Transverse colon (tissue), 4 donors: ENCODE measurements around the gene ZNF385D. TPM values are rescaled to one million over a fixed set of nuclear protein-coding genes. Genes with fewer than 3 reads are reported as not detected.

Experiments used
- DNase-seq: peaks from one replicate; pipeline ENCODE4 v3.0.0-alpha.2; 2019
- H3K27ac ChIP-seq, 4 donors: fragments of 200-600 bp; sonication (generic); 2 replicates each; pipeline ENCODE4 v1.5.1; 2016 to 2018; ENCODE audit warnings: inconsistent platforms in 4 of 4
- H3K27me3 ChIP-seq: fragments of 200-600 bp; sonication (generic); 2 replicates; pipeline ENCODE4 v1.5.1; 2017; ENCODE audit warnings: inconsistent platforms
- H3K36me3 ChIP-seq, 4 donors: fragments of 200-600 bp; sonication (generic); 2 replicates each; pipeline ENCODE4 v1.5.1; 2017 to 2019; ENCODE audit warnings: inconsistent platforms in 4 of 4
- H3K4me1 ChIP-seq, 4 donors: fragments of 200-600 bp; sonication (generic); 2 replicates each; pipeline ENCODE4 v1.5.1; 2017 to 2020; ENCODE audit warnings: inconsistent platforms in 4 of 4
- H3K4me3 ChIP-seq, 4 donors: fragments of 200-600 bp; sonication (generic); 1 replicate in 1 of 4; 2 replicates in 3 of 4; pipeline versions ENCODE4 v1.5.1 to v1.6.1; 2017 to 2019; ENCODE audit warnings: inconsistent platforms in 4 of 4
- H3K9me3 ChIP-seq, 2 donors: fragments of 200-600 bp; sonication (generic); 2 replicates each; pipeline ENCODE4 v1.5.1; 2017 to 2019; ENCODE audit warnings: inconsistent platforms in 2 of 2
- CTCF ChIP-seq, 5 experiments: fragments of 200-600 bp in 3 of 5; fragments of 450-650 bp in 2 of 5; sonication (generic) in 3 of 5; IDR thresholded peaks; 1 replicate in 2 of 5; 2 replicates in 3 of 5; pipeline ENCODE4 v1.5.1; 2016 to 2017; ENCODE audit warnings: antibody characterized with exemption in 5 of 5, inconsistent platforms in 3 of 5, mild to moderate bottlenecking in 2 of 5, moderate library complexity in 1 of 5
- EP300 ChIP-seq: sonication (generic); formaldehyde crosslinking; IDR thresholded peaks from one replicate; pipeline ENCODE4 v1.6.1; 2017; ENCODE audit warnings: antibody characterized with exemption, low read depth
- POLR2A ChIP-seq: fragments of 450-650 bp; IDR thresholded peaks from one replicate; pipeline ENCODE4 v1.6.1; 2016; ENCODE audit warnings: antibody characterized with exemption, mild to moderate bottlenecking, moderate library complexity
- POLR2AphosphoS5 ChIP-seq, 3 donors: sonication (generic); formaldehyde crosslinking; IDR thresholded peaks; one replicate each; pipeline ENCODE4 v1.6.1; 2016; ENCODE audit warnings: antibody characterized with exemption in 3 of 3
- WGBS, 2 donors: methylation state at CpG; one replicate each; pipeline ENCODE4 v1.1.5; 2018; ENCODE audit warnings: low coverage in 1 of 2; 5-methylcytosine and 5-hydroxymethylcytosine counted together
- in situ Hi-C, 4 donors: fragments of 200-750 bp; cut with MboI; loops; one replicate each; pipeline versions ENCODE4 v1.15.0 to v1.15.1; 2017; ENCODE audit warnings: low sequenced_read_pairs in 3 of 4, low pct_ligation_motif_present in 1 of 4, low pct_unique_long_range_greater_than_20kb in 1 of 4
- intact Hi-C: fragments of 100-400 bp; cut with DNase I; formaldehyde crosslinking; loops from one replicate; pipeline ENCODE4 v1.15.1; 2023; ENCODE audit warnings: low total_unique reads
- total RNA-seq, 4 donors: library from RNA; depleted of rRNA; stranded (reverse); fragments of >200 nt; gene quantifications; one replicate each; pipeline ENCODE4 v1.1.0, GENCODE V29; 2016

ZNF385D gene
- total RNA-seq, 4 donors from 2014 or later: 0.40 to 0.75 (median 0.52) TPM

- Histone ChIP-seq H3K9me3 (no peaks in the 10 kb centered on the region), H3K36me3 (no peaks in the 10 kb centered on the region), H3K27ac (no peak overlapping the region), H3K27me3 (no peaks in the 10 kb centered on the region), H3K4me3 (no peak overlapping the region), H3K4me1 (peaks cover 0 to 4% (median 0%) of the 10 kb centered on the region in 4 donors)
- in situ Hi-C loops: no loop called here
- intact Hi-C loops: loop anchor here (5.0 kb wide), 1 partner anchor 774 kb away; no protein-coding TSS in a partner anchor
- TF ChIP-seq POLR2A (no peak), CTCF (IDR thresholded peaks at IDR 0.05) (no peak), EP300 (no peak), POLR2AphosphoS5 (IDR thresholded peaks at IDR 0.05) (no peak)
- WGBS, 2 donors: 64 to 82% methylated on average over 1 of the region's 1 CpG
- no peak for DNase-seq
Measured at GRCh38 chr3:21466476-21466875, 284.5 kb downstream of the ZNF385D start.

GRCh38 chr3:21464746-21465145, 286.3 kb downstream of the ZNF385D start:
- no peaks in the 10 kb centered on the region for H3K36me3 ChIP-seq
- no peaks in the 10 kb centered on the region for H3K9me3 ChIP-seq
- H3K27ac ChIP-seq: no peak overlapping the region
- H3K4me3 ChIP-seq: no peak overlapping the region
- in situ Hi-C loops: no loop called here
- intact Hi-C loops: loop anchor here (5.0 kb wide), 1 partner anchor 772 kb away; no protein-coding TSS in a partner anchor
- WGBS, 2 donors: 11 to 45% methylated on average over 2 to 3 of the region's 3 CpGs
- DNase-seq: no peak
- TF ChIP-seq CTCF (IDR thresholded peaks at IDR 0.05) (no peak), EP300 (no peak), POLR2AphosphoS5 (IDR thresholded peaks at IDR 0.05) (no peak), POLR2A (no peak)
- no peaks in the 10 kb centered on the region for H3K27me3 ChIP-seq
- H3K4me1 ChIP-seq: peaks cover 0 to 4% (median 0%) of the 10 kb centered on the region in 4 donors

- 84% methylated on average over 4 of the region's 4 CpGs; no CpG with 5 or more reads in 1 of the 2 donors for WGBS, 2 donors
Measured at GRCh38 chr3:21463319-21463718, 287.7 kb downstream of the ZNF385D start.

GRCh38 chr3:21462141-21462540, 288.9 kb downstream of the ZNF385D start:
- intact Hi-C loops (no loop called here), in situ Hi-C loops (no loop called here)
- Histone ChIP-seq H3K4me1 (peaks cover 0 to 4% (median 0%) of the 10 kb centered on the region in 4 donors), H3K9me3 (no peaks in the 10 kb centered on the region), H3K36me3 (no peaks in the 10 kb centered on the region), H3K27me3 (no peaks in the 10 kb centered on the region), H3K4me3 (no peak overlapping the region), H3K27ac (no peak overlapping the region)
- TF ChIP-seq POLR2A: no peak
- DNase-seq: no peak

More at GRCh38 chr3:21463319-21463718, 287.7 kb downstream of the ZNF385D start:
- Histone ChIP-seq H3K27ac (no peak overlapping the region), H3K4me3 (no peak overlapping the region), H3K27me3 (no peaks in the 10 kb centered on the region), H3K4me1 (peaks cover 0 to 4% (median 0%) of the 10 kb centered on the region in 4 donors), H3K36me3 (no peaks in the 10 kb centered on the region), H3K9me3 (no peaks in the 10 kb centered on the region)
- no peak for DNase-seq
- intact Hi-C loops: no loop called here
- TF ChIP-seq CTCF (IDR thresholded peaks at IDR 0.05) (no peak), POLR2AphosphoS5 (IDR thresholded peaks at IDR 0.05) (no peak), POLR2A (no peak), EP300 (no peak)
- in situ Hi-C loops: no loop called here

GRCh38 chr3:21457084-21457483, 293.9 kb downstream of the ZNF385D start:
- DNase-seq: no peak
- TF ChIP-seq CTCF (IDR thresholded peaks at IDR 0.05) (no peak), EP300 (no peak), POLR2AphosphoS5 (IDR thresholded peaks at IDR 0.05) (no peak), POLR2A (no peak)
- 75 to 79% methylated on average over 3 to 5 of the region's 5 CpGs for WGBS, 2 donors
- in situ Hi-C loops: no loop called here
- intact Hi-C loops: no loop called here
- no peaks in the 10 kb centered on the region for H3K36me3 ChIP-seq
- H3K4me3 ChIP-seq: no peak overlapping the region
- no peak overlapping the region for H3K27ac ChIP-seq
- H3K27me3 ChIP-seq: no peaks in the 10 kb centered on the region
- no peaks in the 10 kb centered on the region for H3K4me1 ChIP-seq
- no peaks in the 10 kb centered on the region for H3K9me3 ChIP-seq
